Retina (tissue), 1 donor: Measurements from ENCODE around the gene GALM.
"Not testable (repeated sequence)": the region's sequence is repeated elsewhere in the genome, so short reads cannot be mapped to it uniquely, and the experiment has no call there.

Experiments
- DNase-seq: peaks from one replicate; pipeline ENCODE4 v3.0.0-alpha.2; 2016

The GALM gene

DNA sequence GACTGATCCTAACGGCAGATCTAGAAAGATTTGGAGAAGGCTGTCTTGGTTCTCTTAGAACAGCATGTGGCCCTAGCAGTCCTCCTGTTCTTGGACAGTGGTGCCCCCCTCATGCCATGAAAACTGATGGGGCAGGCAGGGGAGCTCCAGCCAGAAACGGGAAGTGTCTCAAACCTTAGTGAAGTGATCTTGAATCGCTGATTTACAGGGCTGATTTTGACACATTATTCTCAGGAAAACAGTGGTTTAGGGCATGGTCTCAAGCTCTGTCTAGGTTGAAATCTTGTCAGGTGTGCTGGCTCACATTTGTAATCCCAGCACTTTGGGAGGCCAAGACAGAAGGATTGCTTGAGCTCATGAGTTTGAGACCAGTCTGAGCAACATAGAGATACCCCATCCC, 47.4 kb downstream of the GALM start:
- no peak for DNase-seq

- DNase-seq = not testable (repeated sequence)
Observed at GRCh38 chr2:38714941-38715340, 49.0 kb downstream of the GALM start.

DNA sequence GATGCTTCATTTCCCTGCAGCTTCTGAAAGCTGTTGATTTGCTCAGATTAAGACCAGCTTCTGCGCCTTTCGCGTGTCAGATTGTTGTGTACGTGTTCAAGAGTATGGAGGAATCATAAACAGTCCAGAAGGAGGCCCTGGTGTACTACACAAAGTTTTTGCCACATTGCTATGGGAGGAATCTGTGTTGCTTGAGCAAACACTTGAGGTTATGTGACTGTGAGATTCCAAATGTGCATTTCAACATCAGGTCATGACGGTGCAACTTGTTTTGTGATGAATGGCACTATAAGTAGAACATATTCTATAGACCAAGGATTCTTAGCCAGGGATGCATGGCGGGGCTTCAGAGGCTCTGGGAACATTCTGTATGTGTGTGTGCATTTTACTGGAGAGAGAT, 50.3 kb downstream of the GALM start:
- DNase-seq = no peak

GRCh38 chr2:38718601-38719000, 52.7 kb downstream of the GALM start:
- DNase-seq = no peak

DNA sequence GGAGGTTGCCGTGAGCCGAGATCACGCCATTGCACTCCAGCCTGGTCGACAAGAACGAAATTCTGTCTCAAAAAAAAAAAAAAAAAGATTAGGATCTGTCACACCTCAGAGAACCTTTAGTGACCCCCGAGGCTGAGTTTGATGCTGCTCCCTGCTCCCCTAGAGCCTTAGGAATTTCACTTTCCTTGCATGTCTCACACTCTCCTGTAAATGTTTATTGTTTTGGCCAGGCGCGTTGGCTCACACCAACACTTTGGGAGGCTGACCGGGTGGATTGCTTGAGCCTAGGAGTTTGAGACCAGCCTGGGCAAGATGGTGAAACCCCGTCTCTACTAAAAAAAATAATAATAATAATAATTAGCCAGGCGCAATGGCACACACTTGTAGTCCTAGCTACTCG, 53.8 kb downstream of the GALM start:
- no peak for DNase-seq

- no peak for DNase-seq
Observed at GRCh38 chr2:38720613-38721241, 54.8 kb downstream of the GALM start.

DNA sequence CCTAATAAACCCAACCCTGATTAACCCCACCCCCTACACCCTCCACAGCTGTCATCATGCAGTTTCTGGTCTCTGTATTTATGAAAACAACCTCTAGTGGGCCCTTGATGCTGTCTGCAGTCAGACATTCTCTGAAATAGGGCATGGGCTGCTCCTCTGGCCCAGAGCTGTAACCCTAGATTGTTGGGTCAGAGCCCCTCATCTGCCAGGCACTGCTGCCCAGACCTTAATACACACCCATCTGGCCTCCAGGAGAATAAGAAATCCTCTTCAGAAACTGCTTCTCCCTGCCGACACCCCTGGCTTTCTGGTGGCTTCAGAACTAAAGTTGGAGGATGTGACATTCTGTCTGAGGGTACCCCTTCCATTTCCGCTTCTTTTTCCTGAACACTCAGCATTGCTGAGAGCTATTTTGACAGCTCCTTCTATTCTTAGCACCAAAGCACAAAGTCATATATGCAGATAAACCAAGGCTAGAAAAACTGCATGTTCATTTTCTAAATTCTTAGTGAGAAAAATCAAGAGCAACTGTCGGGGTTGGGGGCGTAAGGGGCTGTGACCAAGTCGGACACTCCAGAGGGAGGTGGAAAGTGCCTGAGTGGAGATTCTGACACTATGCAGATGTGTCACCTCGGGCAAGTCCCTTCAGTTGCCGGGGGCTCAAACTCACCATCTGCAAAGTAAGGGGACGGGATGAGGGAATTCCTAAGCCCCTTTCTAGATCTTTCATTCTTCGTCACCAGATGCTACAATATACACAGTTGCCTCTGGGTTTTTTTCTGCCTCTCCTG, 56.6 kb downstream of the GALM start:
- DNase-seq = no peak

DNA sequence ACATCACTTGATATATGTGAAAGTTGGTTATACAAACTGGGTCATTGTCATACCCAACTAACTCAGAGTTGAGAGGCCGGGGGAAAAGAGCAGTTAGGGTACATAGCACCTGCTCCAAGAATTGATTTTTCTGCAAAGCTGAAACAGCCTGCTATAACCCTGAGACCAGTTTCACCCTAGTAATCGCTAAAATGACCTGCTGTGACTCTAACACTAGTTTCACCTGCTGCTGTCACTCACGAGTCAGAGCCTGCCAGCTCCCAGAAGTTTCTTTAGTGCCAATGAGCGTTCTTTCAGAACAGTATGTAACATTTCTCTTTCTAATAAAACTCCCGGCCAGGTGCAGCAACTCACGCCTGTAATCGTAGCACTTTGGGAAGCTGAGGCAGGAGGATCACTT, 57.3 kb downstream of the GALM start:
- DNase-seq = no peak

DNA sequence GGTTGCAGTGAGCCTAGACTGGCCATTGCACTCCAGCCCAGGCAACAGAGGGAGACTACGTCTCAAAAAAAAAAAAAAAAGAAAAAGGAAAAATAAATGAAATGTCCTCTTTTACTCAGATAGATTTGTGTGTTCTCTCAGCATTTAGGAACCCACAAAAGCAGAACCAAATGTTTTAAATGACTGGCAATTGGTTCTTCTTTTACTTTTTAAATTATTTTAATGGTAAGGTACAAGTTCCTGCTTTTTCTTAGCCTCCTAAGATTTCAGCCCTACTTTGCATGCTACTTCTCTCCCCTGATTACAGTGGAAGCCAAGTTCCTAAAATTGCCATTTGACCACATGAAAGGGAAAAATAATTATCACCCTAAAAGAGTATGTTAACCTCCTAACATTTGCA, 61.7 kb downstream of the GALM start:
- no peak for DNase-seq

- DNase-seq = no peak
Observed at GRCh38 chr2:38728694-38729093, 62.8 kb downstream of the GALM start.

- DNase-seq = no peak
Observed at GRCh38 chr2:38731090-38731489, 65.2 kb downstream of the GALM start.

GRCh38 chr2:38731684-38732221, 65.8 kb downstream of the GALM start:
- no peak for DNase-seq

- peak; percentile 35 for DNase-seq
Observed at GRCh38 chr2:38733300-38733971, 67.5 kb downstream of the GALM start.

DNA sequence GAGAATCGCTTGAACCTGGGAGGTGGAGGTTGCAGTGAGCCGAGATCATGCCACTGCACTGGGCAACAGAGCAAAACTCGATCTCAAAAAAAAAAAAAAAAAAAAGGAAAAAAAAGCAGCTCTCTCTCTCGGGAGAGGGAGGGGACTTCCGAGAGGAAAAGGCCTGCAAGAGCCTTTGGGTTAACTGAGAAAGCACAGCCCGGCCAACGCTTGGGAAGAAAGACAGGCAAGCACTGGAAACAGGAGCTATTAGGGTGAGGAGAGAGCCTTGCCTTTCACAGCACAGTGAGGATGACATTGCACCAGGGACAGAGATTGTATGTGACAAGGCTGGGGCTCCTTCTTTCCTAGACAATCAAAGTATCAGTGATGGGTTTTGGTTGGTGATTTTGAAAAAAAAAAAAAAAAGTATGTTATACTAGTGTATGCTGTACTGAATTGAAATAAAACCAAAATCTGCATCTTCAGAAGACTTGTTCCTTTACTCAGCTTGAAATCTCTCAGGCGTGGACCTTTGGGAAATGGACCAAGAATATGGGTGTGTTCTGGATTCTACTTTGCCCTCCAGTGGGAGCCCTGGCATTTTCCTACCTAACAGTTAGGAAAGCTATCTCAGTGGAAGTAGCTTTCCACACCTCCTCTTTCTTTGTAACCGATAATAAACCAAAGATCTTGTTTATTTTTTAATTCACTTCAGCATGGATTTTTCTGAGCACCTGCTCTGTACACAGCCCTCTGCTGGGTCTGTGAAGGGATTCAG, 68.6 kb downstream of the GALM start:
- no peak for DNase-seq

- DNase-seq = no peak
Observed at GRCh38 chr2:38735999-38736320, 70.0 kb downstream of the GALM start.

DNA sequence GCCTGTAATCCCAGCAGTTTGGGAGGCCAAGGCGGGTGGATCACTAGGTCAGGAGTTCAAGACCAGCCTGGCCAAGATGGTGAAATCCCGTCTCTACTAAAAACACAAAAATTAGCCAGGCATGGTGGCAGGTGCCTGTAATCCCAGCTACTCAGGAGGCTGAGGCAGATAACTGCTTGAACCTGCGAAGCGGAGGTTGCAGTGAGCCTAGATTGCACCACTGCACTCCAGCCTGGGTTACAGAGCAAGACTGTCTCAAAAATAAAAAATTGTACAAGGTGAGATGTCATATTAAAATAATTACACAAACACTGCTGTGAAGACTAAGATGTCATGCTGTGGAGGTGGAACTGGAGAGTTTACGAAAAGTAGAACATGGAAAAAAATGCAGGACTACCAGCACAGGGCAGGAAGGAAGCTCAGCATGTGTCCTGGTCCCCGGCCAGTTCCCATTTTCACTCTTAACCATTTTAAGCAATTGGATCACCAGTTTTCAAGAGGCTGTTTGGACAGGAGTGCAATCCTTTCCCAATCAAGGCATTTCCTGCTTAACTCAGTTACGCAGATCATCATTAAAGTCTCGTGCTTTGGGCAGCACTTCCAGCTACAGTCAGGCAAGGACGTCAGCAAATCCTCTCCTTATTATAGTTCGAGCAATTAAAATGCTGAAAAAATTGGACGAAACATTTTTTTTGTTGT, 71.2 kb downstream of the GALM start:
- not testable (repeated sequence) for DNase-seq

GRCh38 chr2:38737925-38738324, 72.0 kb downstream of the GALM start:
- DNase-seq = no peak

- no peak for DNase-seq
Observed at GRCh38 chr2:38739524-38739923, 73.6 kb downstream of the GALM start.

GRCh38 chr2:38740851-38741731, 75.2 kb downstream of the GALM start:
- peak; percentile 45 for DNase-seq

- DNase-seq = no peak
Observed at GRCh38 chr2:38742797-38743559, 77.1 kb downstream of the GALM start.
